ENCODE measurements around the gene TLE2. TPM values are rescaled to one million over a fixed set of nuclear protein-coding genes. Genes with fewer than 3 reads are reported as not detected.

The TLE2 gene
- total RNA-seq, 2 experiments from 2014 or later: 1.2 to 1.6 TPM

- no peaks in the 10 kb centered on the region for H3K9me2 ChIP-seq (ENCODE audit: insufficient read depth, low read length)
- H3K9me3 ChIP-seq (ENCODE audit: low read length): no peaks in the 10 kb centered on the region
- no peak for TF ChIP-seq CTCF (conservative IDR thresholded peaks at IDR 0.05; ENCODE audit: low read length)
- no peak for TF ChIP-seq EZH2phosphoT487 (IDR thresholded peaks at IDR 0.05; ENCODE audit: borderline replicate concordance, low read depth, low read length)
- H3K4me3 ChIP-seq (ENCODE audit: low read depth, low read length, poor library complexity, severe bottlenecking): no peak overlapping the region
- no peaks in the 10 kb centered on the region for H4K20me1 ChIP-seq (ENCODE audit: insufficient read depth, low read length)
- intact Hi-C loops (cut with micrococcal nuclease; ENCODE audit: unreplicated experiment): no loop called here
- no peak overlapping the region for H2AFZ ChIP-seq (ENCODE audit: low read length)
- CTCF ChIA-PET (ENCODE audit: unreplicated experiment): no interaction called here
- BruUV-seq (replicated peaks): no TSS peak
- H3K4me2 ChIP-seq (ENCODE audit: low read length): no peak overlapping the region
- H3K79me2 ChIP-seq (ENCODE audit: insufficient read depth, low read depth, low read length): no peaks in the 10 kb centered on the region
- H3K27ac ChIP-seq (ENCODE audit: low read depth, low read length, poor library complexity, severe bottlenecking): no peak overlapping the region
- peaks cover 24% of the 10 kb centered on the region for H3K4me1 ChIP-seq (ENCODE audit: insufficient read depth, low read length, poor library complexity, severe bottlenecking)
- H3K36me3 ChIP-seq (ENCODE audit: insufficient read depth, low read length): no peaks in the 10 kb centered on the region
- POLR2A ChIA-PET: no interaction called here
- DNase-seq (ENCODE audit: low spot score): no peak
These were observed 46.5 kb downstream of the TLE2 start for GRCh38 chr19:2982561-2982960.

- BruUV-seq (replicated peaks): no TSS peak
- CTCF ChIA-PET (ENCODE audit: unreplicated experiment): no interaction called here
- no peak for DNase-seq (ENCODE audit: low spot score)
- Histone ChIP-seq H3K79me2 (ENCODE audit: insufficient read depth, low read depth, low read length) (no peaks in the 10 kb centered on the region), H3K27ac (ENCODE audit: low read depth, low read length, poor library complexity, severe bottlenecking) (no peak overlapping the region), H3K4me1 (ENCODE audit: insufficient read depth, low read length, poor library complexity, severe bottlenecking) (peaks cover 24% of the 10 kb centered on the region), H3K9me2 (ENCODE audit: insufficient read depth, low read length) (no peaks in the 10 kb centered on the region), H2AFZ (ENCODE audit: low read length) (no peak overlapping the region), H3K4me2 (ENCODE audit: low read length) (no peak overlapping the region), H3K4me3 (ENCODE audit: low read depth, low read length, poor library complexity, severe bottlenecking) (no peak overlapping the region), H3K9me3 (ENCODE audit: low read length) (no peaks in the 10 kb centered on the region), H3K36me3 (ENCODE audit: insufficient read depth, low read length) (no peaks in the 10 kb centered on the region), H4K20me1 (ENCODE audit: insufficient read depth, low read length) (no peaks in the 10 kb centered on the region)
- intact Hi-C loops (cut with micrococcal nuclease; ENCODE audit: unreplicated experiment): no loop called here
- TF ChIP-seq CTCF (conservative IDR thresholded peaks at IDR 0.05; ENCODE audit: low read length) (no peak), EZH2phosphoT487 (IDR thresholded peaks at IDR 0.05; ENCODE audit: borderline replicate concordance, low read depth, low read length) (no peak)
- POLR2A ChIA-PET: no interaction called here
These were observed 47.2 kb downstream of the TLE2 start for GRCh38 chr19:2981898-2982297.

- no TSS peak for BruUV-seq (replicated peaks)
- DNase-seq (ENCODE audit: low spot score): no peak
- no peaks in the 10 kb centered on the region for H4K20me1 ChIP-seq (ENCODE audit: insufficient read depth, low read length)
- peaks cover 46% of the 10 kb centered on the region for H3K4me1 ChIP-seq (ENCODE audit: insufficient read depth, low read length, poor library complexity, severe bottlenecking)
- H3K27ac ChIP-seq (ENCODE audit: low read depth, low read length, poor library complexity, severe bottlenecking): no peak overlapping the region
- H3K79me2 ChIP-seq (ENCODE audit: insufficient read depth, low read depth, low read length): no peaks in the 10 kb centered on the region
- H3K4me2 ChIP-seq (ENCODE audit: low read length): no peak overlapping the region
- H3K9me2 ChIP-seq (ENCODE audit: insufficient read depth, low read length): no peaks in the 10 kb centered on the region
- no peaks in the 10 kb centered on the region for H3K36me3 ChIP-seq (ENCODE audit: insufficient read depth, low read length)
- intact Hi-C loops (cut with micrococcal nuclease; ENCODE audit: unreplicated experiment): no loop called here
- ChIA-PET POLR2A (no interaction called here), CTCF (ENCODE audit: unreplicated experiment) (no interaction called here)
- TF ChIP-seq EZH2phosphoT487 (IDR thresholded peaks at IDR 0.05; ENCODE audit: borderline replicate concordance, low read depth, low read length) (no peak), CTCF (conservative IDR thresholded peaks at IDR 0.05; ENCODE audit: low read length) (no peak)
- no peak overlapping the region for H3K4me3 ChIP-seq (ENCODE audit: low read depth, low read length, poor library complexity, severe bottlenecking)
- H3K9me3 ChIP-seq (ENCODE audit: low read length): no peaks in the 10 kb centered on the region
- H2AFZ ChIP-seq (ENCODE audit: low read length): no peak overlapping the region
These were observed 50.3 kb downstream of the TLE2 start for GRCh38 chr19:2978772-2979171.
